Measurements from ENCODE around the gene GBE1. TPM values are rescaled to one million over a fixed set of nuclear protein-coding genes. Genes with fewer than 3 reads are reported as not detected.
"Not testable (repeated sequence)": the region's sequence is repeated elsewhere in the genome, so short reads cannot be mapped to it uniquely, and the experiment has no call there.

Gene GBE1
- total RNA-seq, 4 donors from 2014 or later = 127 to 319 (median 239) TPM

- Histone ChIP-seq H3K27me3 (no peaks in the 10 kb centered on the region), H3K9me3 (no peaks in the 10 kb centered on the region), H3K4me3 (peak overlapping the region; percentile 55 to 77 (median 66)), H3K4me1 (peaks cover 38 to 62% of the 10 kb centered on the region in 2 donors), H3K27ac (peak overlapping the region; percentile 91 to 98 (median 98)), H3K36me3 (peaks cover 0 to 5% of the 10 kb centered on the region in 2 donors)
- intact Hi-C loops (cut with DNase I; ENCODE audit: low total_unique reads) = loop anchor here (1.0 kb wide), 1 partner anchor 19 kb away; no protein-coding TSS in a partner anchor
- in situ Hi-C loops (cut with MboI; ENCODE audit: low sequenced_read_pairs in 4 of 4) = no loop called here
- no peak for DNase-seq
- TF ChIP-seq POLR2A (IDR thresholded peaks at IDR 0.05) = no peak
- no peak for TF ChIP-seq CTCF (IDR thresholded peaks at IDR 0.05 in 4 of 5, conservative IDR thresholded peaks at IDR 0.05 in 1 of 5)
- no peak for ATAC-seq
Observed at GRCh38 chr3:81761904-81762580, 597 bp upstream of the GBE1 start.

DNA sequence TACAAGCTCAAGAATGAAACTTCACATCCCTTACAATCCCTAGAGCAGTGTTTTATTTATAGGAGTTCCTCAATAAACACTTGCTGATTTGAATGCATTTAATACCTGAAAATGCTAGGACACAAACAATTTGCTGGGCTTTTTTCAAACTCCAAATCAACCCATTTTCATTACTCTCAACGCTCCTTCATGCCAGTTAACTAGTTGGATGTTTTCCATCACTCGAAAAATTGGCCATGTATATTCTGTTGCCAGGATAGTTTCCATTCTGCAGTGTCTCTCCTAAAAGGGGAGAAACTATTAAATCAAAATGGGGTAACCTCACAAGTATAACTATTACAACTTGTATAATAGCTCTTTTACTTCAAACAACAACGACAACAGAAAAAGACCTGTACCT lies 1.2 kb downstream of the GBE1 start:
- peaks cover 54 to 75% of the 10 kb centered on the region in 2 donors for H3K4me1 ChIP-seq
- ATAC-seq = no peak

DNA sequence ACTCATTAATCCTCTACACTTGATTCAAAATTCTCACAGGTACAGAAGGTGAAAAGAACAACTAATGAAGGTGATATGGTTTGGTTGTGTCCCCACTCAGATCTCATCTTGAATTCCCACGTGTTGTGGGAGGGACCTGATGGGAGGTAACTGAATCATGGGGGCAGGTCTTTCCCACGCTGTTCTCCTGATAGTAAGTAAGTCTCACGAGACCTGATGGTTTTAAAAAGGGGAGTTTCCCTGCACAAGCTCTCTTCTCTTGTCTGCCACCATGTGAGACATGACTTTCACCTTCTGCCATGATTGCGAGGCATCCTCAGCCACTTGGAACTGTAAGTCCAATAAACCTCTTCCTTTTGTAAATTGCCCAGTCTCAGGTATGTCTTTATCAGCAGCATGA lies 2.7 kb downstream of the GBE1 start:
- intact Hi-C loops (cut with DNase I; ENCODE audit: low total_unique reads); H3K9me3 ChIP-seq; in situ Hi-C loops (cut with MboI; ENCODE audit: low sequenced_read_pairs in 4 of 4); ATAC-seq; H3K27me3 ChIP-seq: not testable (repeated sequence)
- TF ChIP-seq POLR2A (IDR thresholded peaks at IDR 0.05) = peak in 1 of 2 donors; percentile 49
- DNase-seq = peak; percentile 38 to 71
- peaks cover 0 to 34% of the 10 kb centered on the region in 2 donors for H3K36me3 ChIP-seq
- peak overlapping the region; percentile 55 to 77 (median 66) for H3K4me3 ChIP-seq
- H3K4me1 ChIP-seq = peaks cover 52 to 75% of the 10 kb centered on the region in 2 donors
- H3K27ac ChIP-seq = peak overlapping the region; percentile 91 to 98 (median 98)

More for the DNA sequence above, 1.2 kb downstream of the GBE1 start:
- peaks cover 0 to 23% of the 10 kb centered on the region in 2 donors for H3K36me3 ChIP-seq
- H3K4me3 ChIP-seq = peak overlapping the region; percentile 55 to 77 (median 66)
- intact Hi-C loops (cut with DNase I; ENCODE audit: low total_unique reads) = no loop called here
- no peaks in the 10 kb centered on the region for H3K27me3 ChIP-seq
- no peak for DNase-seq
- TF ChIP-seq POLR2A (IDR thresholded peaks at IDR 0.05) = no peak
- no peak for TF ChIP-seq CTCF (IDR thresholded peaks at IDR 0.05 in 4 of 5, conservative IDR thresholded peaks at IDR 0.05 in 1 of 5)
- no peaks in the 10 kb centered on the region for H3K9me3 ChIP-seq
- peak overlapping the region; percentile 91 to 98 (median 98) for H3K27ac ChIP-seq
- in situ Hi-C loops (cut with MboI; ENCODE audit: low sequenced_read_pairs in 4 of 4) = no loop called here

GRCh38 chr3:81758275-81758674 lies 3.2 kb downstream of the GBE1 start:
- TF ChIP-seq POLR2A (IDR thresholded peaks at IDR 0.05) = no peak
- no peak for TF ChIP-seq CTCF (IDR thresholded peaks at IDR 0.05 in 4 of 5, conservative IDR thresholded peaks at IDR 0.05 in 1 of 5)
- H3K4me3 ChIP-seq = peak overlapping the region; percentile 55 to 77 (median 66)

GRCh38 chr3:81753416-81754027 lies 7.9 kb downstream of the GBE1 start:
- peaks cover 61 to 92% of the 10 kb centered on the region in 2 donors for H3K4me1 ChIP-seq
- intact Hi-C loops (cut with DNase I; ENCODE audit: low total_unique reads) (no loop called here), in situ Hi-C loops (cut with MboI; ENCODE audit: low sequenced_read_pairs in 4 of 4) (no loop called here)
- ATAC-seq = peak in 1 of 2 donors; percentile 25
- TF ChIP-seq POLR2A (IDR thresholded peaks at IDR 0.05) (no peak), CTCF (IDR thresholded peaks at IDR 0.05 in 4 of 5, conservative IDR thresholded peaks at IDR 0.05 in 1 of 5) (no peak)
- peak overlapping the region in 1 of 4 donors; percentile 14 for H3K4me3 ChIP-seq
- peak overlapping the region; percentile 55 to 98 (median 94) for H3K27ac ChIP-seq
- no peak for DNase-seq
- no peaks in the 10 kb centered on the region for H3K27me3 ChIP-seq
- peaks cover 0 to 69% of the 10 kb centered on the region in 2 donors for H3K36me3 ChIP-seq
- H3K9me3 ChIP-seq = peaks cover 0 to 5% (median 0%) of the 10 kb centered on the region in 3 donors

More at GRCh38 chr3:81758275-81758674, 3.2 kb downstream of the GBE1 start:
- Histone ChIP-seq H3K4me1 (peaks cover 54 to 75% of the 10 kb centered on the region in 2 donors), H3K27ac (peak overlapping the region; percentile 91 to 98 (median 98)), H3K27me3 (no peaks in the 10 kb centered on the region), H3K36me3 (peaks cover 0 to 39% of the 10 kb centered on the region in 2 donors), H3K9me3 (peaks cover 0 to 5% (median 0%) of the 10 kb centered on the region in 3 donors)
- ATAC-seq (no peak), DNase-seq (peak in 1 of 2 donors; percentile 54)
- intact Hi-C loops (cut with DNase I; ENCODE audit: low total_unique reads) = no loop called here
- in situ Hi-C loops (cut with MboI; ENCODE audit: low sequenced_read_pairs in 4 of 4) = no loop called here

Measured in gastrocnemius medialis (tissue), 4 donors.